ENCODE data around the gene TRNAU1AP. TPM values are rescaled to one million over a fixed set of nuclear protein-coding genes. Genes with fewer than 3 reads are reported as not detected.

Gene TRNAU1AP
- total and polyA plus RNA-seq, 8 donors = 26.1 to 34.6 (median 30.2) TPM

DNA sequence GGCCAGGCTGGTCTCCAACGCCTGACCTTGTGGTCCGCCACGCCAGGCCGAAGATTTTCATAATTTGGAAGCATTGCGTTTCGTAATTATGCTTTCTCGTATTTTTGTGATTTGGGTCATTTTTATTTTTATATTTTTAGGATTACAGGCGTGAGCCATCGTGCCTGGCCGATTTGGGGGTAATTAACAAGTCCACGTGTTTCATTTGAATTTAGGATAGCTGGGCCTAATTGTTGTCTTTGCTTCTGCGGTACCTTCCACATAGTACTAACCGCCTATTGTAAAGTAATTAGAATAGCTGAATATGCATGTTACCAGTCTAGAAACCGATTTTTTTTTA lies 46.0 kb upstream of the TRNAU1AP start:
- peaks cover 29 to 48% of the 10 kb centered on the region in 2 donors for H3K4me1 ChIP-seq
- H3K9me3 ChIP-seq = no peaks in the 10 kb centered on the region
- ATAC-seq (no peak), DNase-seq (no peak)
- H3K27me3 ChIP-seq = no peaks in the 10 kb centered on the region
- intact Hi-C loops (cut with DNase I) = no loop called here
- peak overlapping the region; percentile 83 to 92 for H3K27ac ChIP-seq
- peaks cover 0 to 53% of the 10 kb centered on the region in 2 donors for H3K36me3 ChIP-seq
- peak overlapping the region; percentile 61 to 79 for H3K4me3 ChIP-seq
- no peak for TF ChIP-seq CTCF (IDR thresholded peaks at IDR 0.05)

GRCh38 chr1:28507247-28507645 lies 45.6 kb upstream of the TRNAU1AP start:
- DNase-seq = no peak
- Histone ChIP-seq H3K9me3 (no peaks in the 10 kb centered on the region), H3K4me1 (peaks cover 32 to 52% of the 10 kb centered on the region in 2 donors), H3K27ac (peak overlapping the region; percentile 83 to 92), H3K27me3 (no peaks in the 10 kb centered on the region), H3K4me3 (peak overlapping the region; percentile 61 to 79), H3K36me3 (peaks cover 0 to 57% of the 10 kb centered on the region in 2 donors)
- ATAC-seq = no peak
- intact Hi-C loops (cut with DNase I) = no loop called here
- no peak for TF ChIP-seq CTCF (IDR thresholded peaks at IDR 0.05)

DNA sequence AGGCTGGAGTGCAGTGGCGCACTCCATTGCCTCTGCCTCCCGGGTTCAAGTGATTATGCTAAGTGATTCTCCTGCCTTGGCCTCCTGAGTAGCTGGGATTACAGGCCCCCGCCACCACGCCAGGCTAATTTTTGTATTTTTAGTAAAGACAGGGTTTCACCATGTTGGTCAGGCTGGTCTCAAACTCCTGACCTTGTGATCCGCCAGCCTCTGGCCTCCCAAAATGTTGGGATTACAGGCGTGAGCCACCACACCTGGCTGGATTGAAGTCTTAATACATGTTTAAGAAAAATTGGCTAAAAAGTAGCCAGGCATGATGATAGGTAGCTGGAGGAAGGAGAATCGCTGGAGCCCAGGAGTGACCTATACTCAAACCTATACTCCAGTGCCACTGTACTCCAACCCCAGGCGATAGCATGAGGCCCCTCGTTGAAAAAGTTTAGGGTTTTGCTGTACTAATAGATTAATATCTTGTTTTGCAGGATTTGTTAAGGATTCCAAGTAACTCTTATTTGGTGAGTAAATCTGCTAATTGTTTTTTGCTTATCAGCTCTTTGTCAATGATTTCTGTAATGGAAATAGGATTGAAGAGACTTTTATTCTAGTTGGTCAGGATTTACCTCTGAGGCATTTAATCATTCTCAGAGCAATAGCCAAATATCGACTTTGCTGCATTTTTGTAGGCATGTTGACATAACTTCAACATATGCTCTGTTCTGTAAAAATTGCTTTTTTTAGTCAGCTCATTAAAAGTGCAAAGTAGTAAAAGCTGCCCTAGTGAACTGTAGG lies 45.0 kb upstream of the TRNAU1AP start:
- H3K4me3 ChIP-seq = peak overlapping the region; percentile 61 to 79
- ATAC-seq (no peak), DNase-seq (no peak)
- peaks cover 32 to 57% of the 10 kb centered on the region in 2 donors for H3K4me1 ChIP-seq
- intact Hi-C loops (cut with DNase I) = no loop called here
- peaks cover 0 to 63% of the 10 kb centered on the region in 2 donors for H3K36me3 ChIP-seq
- H3K27me3 ChIP-seq = no peaks in the 10 kb centered on the region
- TF ChIP-seq CTCF (IDR thresholded peaks at IDR 0.05) = no peak
- H3K27ac ChIP-seq = peak overlapping the region; percentile 83 to 92
- no peaks in the 10 kb centered on the region for H3K9me3 ChIP-seq

- Histone ChIP-seq H3K9me3 (no peaks in the 10 kb centered on the region), H3K36me3 (peaks cover 0 to 68% of the 10 kb centered on the region in 2 donors), H3K4me1 (peaks cover 32 to 63% of the 10 kb centered on the region in 2 donors), H3K27me3 (no peaks in the 10 kb centered on the region), H3K27ac (peak overlapping the region; percentile 83 to 92), H3K4me3 (peak overlapping the region; percentile 61 to 79)
- intact Hi-C loops (cut with DNase I) = no loop called here
- ATAC-seq (peak; percentile 3), DNase-seq (no peak)
- no peak for TF ChIP-seq CTCF (IDR thresholded peaks at IDR 0.05)
These were observed 44.5 kb upstream of the TRNAU1AP start for GRCh38 chr1:28508435-28508754.

GRCh38 chr1:28509705-28510272 lies 43.1 kb upstream of the TRNAU1AP start:
- intact Hi-C loops (cut with DNase I) = no loop called here
- no peaks in the 10 kb centered on the region for H3K9me3 ChIP-seq
- no peaks in the 10 kb centered on the region for H3K27me3 ChIP-seq
- H3K4me3 ChIP-seq = peak overlapping the region; percentile 6 to 61
- DNase-seq (no peak), ATAC-seq (no peak)
- H3K4me1 ChIP-seq = peaks cover 32 to 66% of the 10 kb centered on the region in 2 donors
- peaks cover 0 to 82% of the 10 kb centered on the region in 2 donors for H3K36me3 ChIP-seq
- TF ChIP-seq CTCF (IDR thresholded peaks at IDR 0.05) = no peak
- H3K27ac ChIP-seq = peak overlapping the region; percentile 83 to 92

Measured in left lung (tissue), 10 donors.